ENCODE results near the gene FKBP1A.
A peak's percentile ranks its signal among the peaks of the same experiment; 100 is the strongest.
"Not testable (repeated sequence)": the region's sequence is repeated elsewhere in the genome, so short reads cannot be mapped to it uniquely, and the experiment has no call there.

The FKBP1A gene

GRCh38 chr20:1398185-1398584, 5.3 kb upstream of the FKBP1A start:
- H3K27ac Mint-ChIP-seq; H3K4me3 Mint-ChIP-seq; H3K36me3 Mint-ChIP-seq (ENCODE audit: low read depth); H3K27me3 Mint-ChIP-seq; DNase-seq; H3K9me3 Mint-ChIP-seq: not testable (repeated sequence)
- H3K4me1 Mint-ChIP-seq (ENCODE audit: low read depth): peaks cover 32% of the 10 kb centered on the region

DNA sequence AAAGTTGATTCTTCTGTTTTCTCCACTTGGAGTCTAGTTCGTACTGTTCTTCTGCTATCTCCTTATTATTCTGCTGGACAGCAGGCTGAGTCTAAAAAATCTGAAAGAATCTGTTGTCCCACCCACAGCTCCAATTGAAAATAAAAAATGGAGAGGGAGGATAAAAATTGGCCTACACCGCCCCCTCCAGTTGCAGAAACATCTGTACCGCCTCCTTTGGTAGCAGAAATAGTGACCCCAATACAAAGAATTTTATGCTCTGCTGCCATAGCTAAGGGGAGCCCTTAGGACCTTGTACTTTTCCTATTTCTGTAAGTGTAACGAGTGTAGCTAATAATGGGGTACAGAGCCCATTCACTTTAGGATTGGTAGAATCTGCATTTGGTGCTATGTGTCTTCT, 4.9 kb upstream of the FKBP1A start:
- H3K4me3 Mint-ChIP-seq: no peak overlapping the region
- H3K27ac Mint-ChIP-seq: no peak overlapping the region
- H3K4me1 Mint-ChIP-seq (ENCODE audit: low read depth): peaks cover 31% of the 10 kb centered on the region
- H3K36me3 Mint-ChIP-seq (ENCODE audit: low read depth): no peaks in the 10 kb centered on the region
- H3K9me3 Mint-ChIP-seq: no peaks in the 10 kb centered on the region
- no peaks in the 10 kb centered on the region for H3K27me3 Mint-ChIP-seq
- DNase-seq: no peak

- Mint-ChIP-seq H3K9me3 (no peaks in the 10 kb centered on the region), H3K36me3 (ENCODE audit: low read depth) (peaks cover 7% of the 10 kb centered on the region), H3K27ac (no peak overlapping the region), H3K4me1 (ENCODE audit: low read depth) (peaks cover 25% of the 10 kb centered on the region), H3K4me3 (no peak overlapping the region), H3K27me3 (no peaks in the 10 kb centered on the region)
- no peak for DNase-seq
Observed at GRCh38 chr20:1396702-1397101, 3.8 kb upstream of the FKBP1A start.

DNA sequence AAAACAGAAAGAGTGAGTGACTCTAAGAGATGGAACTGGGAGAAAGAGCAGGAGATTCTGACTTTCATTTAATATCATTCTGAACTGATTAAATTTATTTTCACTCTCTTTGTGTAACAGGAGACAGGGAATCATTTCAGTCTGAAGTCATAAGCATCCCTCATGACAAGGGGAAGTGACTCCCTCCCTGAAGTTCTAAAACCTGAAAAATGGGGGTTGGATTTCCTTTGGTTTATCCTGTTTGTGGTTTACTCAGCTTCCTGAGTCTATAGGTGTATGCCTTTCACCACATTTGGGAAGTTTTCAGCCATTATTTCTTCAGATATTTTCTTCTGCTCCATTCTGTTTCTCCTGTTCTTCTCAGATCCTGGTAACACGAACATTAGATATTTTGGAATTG, 3.4 kb upstream of the FKBP1A start:
- Mint-ChIP-seq H3K27me3 (no peaks in the 10 kb centered on the region), H3K27ac (no peak overlapping the region), H3K4me1 (ENCODE audit: low read depth) (peaks cover 27% of the 10 kb centered on the region), H3K4me3 (no peak overlapping the region), H3K9me3 (no peaks in the 10 kb centered on the region), H3K36me3 (ENCODE audit: low read depth) (peaks cover 10% of the 10 kb centered on the region)
- DNase-seq: no peak

DNA sequence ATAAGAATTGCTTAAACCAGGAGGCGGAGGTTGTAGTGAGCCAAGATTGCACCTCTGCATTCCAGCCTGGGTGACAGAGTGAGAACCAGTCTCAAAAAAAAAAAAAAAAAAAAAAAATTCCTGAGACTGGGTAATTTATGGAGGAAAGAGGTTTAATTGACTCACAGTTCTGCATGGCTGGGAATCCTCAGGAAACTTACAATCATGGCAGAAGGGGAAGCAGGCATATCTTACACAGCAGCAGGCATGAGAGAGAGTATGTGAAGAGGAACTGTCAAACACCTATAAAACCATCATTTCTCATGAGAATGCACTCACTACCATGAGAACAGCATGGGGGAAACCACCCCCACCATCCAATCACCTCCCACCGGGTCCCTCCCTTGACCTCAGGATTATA, 1.8 kb upstream of the FKBP1A start:
- Mint-ChIP-seq H3K9me3 (no peaks in the 10 kb centered on the region), H3K4me3 (no peak overlapping the region), H3K4me1 (ENCODE audit: low read depth) (peaks cover 43% of the 10 kb centered on the region), H3K36me3 (ENCODE audit: low read depth) (peaks cover 24% of the 10 kb centered on the region), H3K27ac (no peak overlapping the region), H3K27me3 (no peaks in the 10 kb centered on the region)
- no peak for DNase-seq

DNA sequence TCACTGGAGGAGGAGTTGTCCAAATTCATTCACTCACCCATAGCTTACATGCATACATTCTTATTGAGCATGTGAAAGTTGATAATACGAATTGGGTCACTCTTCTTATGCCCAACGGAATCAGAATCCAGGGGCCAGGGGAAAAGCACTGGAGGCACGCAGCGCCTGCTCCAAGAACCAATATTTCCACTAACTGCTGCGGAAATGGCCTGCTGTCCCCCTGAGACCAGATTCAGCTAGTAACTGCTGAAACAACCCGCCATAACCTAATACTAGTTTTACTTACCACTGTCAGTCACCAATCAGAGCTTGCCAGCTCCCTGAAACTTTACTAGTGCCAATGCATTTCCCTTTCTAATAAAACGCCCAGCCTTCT, 641 bp upstream of the FKBP1A start:
- no peaks in the 10 kb centered on the region for H3K9me3 Mint-ChIP-seq
- no peak for DNase-seq
- peak overlapping the region; percentile 97 for H3K27ac Mint-ChIP-seq
- H3K36me3 Mint-ChIP-seq (ENCODE audit: low read depth): peaks cover 32% of the 10 kb centered on the region
- H3K4me1 Mint-ChIP-seq (ENCODE audit: low read depth): peaks cover 55% of the 10 kb centered on the region
- peak overlapping the region; percentile 91 for H3K4me3 Mint-ChIP-seq
- no peaks in the 10 kb centered on the region for H3K27me3 Mint-ChIP-seq

DNA sequence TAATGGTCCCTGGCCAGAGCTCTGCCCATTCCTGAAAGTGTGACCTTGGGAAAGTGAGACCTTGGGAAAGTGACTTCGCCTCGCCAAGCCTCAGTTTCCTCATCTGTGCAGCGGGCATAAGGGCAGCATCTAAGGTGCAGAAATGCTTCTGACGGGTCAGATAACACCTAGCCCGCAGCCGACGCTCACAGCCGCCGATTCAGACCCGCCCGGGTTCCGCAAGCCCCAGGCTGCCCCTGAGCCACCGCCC, 486 bp downstream of the FKBP1A start:
- no peaks in the 10 kb centered on the region for H3K9me3 Mint-ChIP-seq
- H3K27ac Mint-ChIP-seq: peak overlapping the region; percentile 95
- peaks cover 43% of the 10 kb centered on the region for H3K36me3 Mint-ChIP-seq (ENCODE audit: low read depth)
- H3K4me3 Mint-ChIP-seq: peak overlapping the region; percentile 91
- H3K27me3 Mint-ChIP-seq: no peaks in the 10 kb centered on the region
- DNase-seq: no peak
- peaks cover 65% of the 10 kb centered on the region for H3K4me1 Mint-ChIP-seq (ENCODE audit: low read depth)

- H3K4me1 Mint-ChIP-seq (ENCODE audit: low read depth): peaks cover 66% of the 10 kb centered on the region
- H3K36me3 Mint-ChIP-seq (ENCODE audit: low read depth): peaks cover 49% of the 10 kb centered on the region
- no peak for DNase-seq
- peak overlapping the region; percentile 95 for H3K27ac Mint-ChIP-seq
- no peaks in the 10 kb centered on the region for H3K27me3 Mint-ChIP-seq
- no peaks in the 10 kb centered on the region for H3K9me3 Mint-ChIP-seq
- H3K4me3 Mint-ChIP-seq: peak overlapping the region; percentile 91
Observed at GRCh38 chr20:1391640-1392442, 1.0 kb downstream of the FKBP1A start.

- H3K27ac Mint-ChIP-seq: peak overlapping the region; percentile 95
- no peaks in the 10 kb centered on the region for H3K27me3 Mint-ChIP-seq
- H3K9me3 Mint-ChIP-seq: no peaks in the 10 kb centered on the region
- peaks cover 71% of the 10 kb centered on the region for H3K4me1 Mint-ChIP-seq (ENCODE audit: low read depth)
- H3K4me3 Mint-ChIP-seq: peak overlapping the region; percentile 91
- H3K36me3 Mint-ChIP-seq (ENCODE audit: low read depth): peaks cover 59% of the 10 kb centered on the region
- peak; percentile 36 for DNase-seq
Observed at GRCh38 chr20:1390581-1391403, 2.1 kb downstream of the FKBP1A start.

DNA sequence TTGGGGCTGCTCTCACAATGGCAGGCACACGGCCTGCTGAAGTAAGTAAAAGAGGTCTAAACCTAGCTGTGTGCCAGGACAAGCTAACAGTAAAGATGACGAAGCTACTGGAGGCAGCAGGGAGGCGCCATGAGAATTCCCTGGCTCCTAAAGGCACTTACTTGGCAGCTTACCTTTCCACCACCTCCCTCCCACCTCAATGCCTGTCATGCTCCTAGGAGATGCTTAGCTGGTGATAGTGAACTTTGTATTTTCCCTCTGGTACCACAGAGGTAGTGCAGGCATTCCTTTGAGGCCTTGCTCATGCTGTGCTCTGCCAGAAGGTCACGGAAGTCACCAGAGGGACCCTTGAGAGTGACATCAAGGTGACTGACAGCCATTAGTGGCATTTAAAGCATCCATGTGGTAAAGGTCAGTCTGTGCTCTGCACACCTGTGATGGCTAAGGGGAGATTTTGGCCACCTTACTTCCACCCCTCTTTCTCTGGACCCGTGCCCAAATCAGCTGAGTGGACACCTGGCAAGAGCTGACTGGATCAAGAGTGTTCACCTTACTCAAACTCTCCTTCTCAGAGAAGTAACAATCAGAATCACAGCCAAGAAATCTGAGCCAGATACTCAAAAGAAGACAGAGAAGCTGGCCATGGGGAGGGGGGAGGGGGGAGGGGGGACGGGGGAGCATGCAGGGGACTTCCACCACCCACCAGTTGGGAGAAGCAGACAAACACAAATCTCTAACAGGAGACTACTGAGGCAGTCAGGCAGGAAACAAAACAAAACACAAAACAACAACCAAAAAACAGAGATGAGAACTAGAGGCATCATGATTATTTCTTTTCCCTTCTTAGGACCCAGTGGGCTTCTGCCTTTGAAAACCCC, 2.9 kb downstream of the FKBP1A start:
- peak overlapping the region; percentile 95 for H3K27ac Mint-ChIP-seq
- H3K36me3 Mint-ChIP-seq (ENCODE audit: low read depth): peaks cover 68% of the 10 kb centered on the region
- peaks cover 78% of the 10 kb centered on the region for H3K4me1 Mint-ChIP-seq (ENCODE audit: low read depth)
- H3K9me3 Mint-ChIP-seq: no peaks in the 10 kb centered on the region
- no peak for DNase-seq
- peak overlapping the region; percentile 91 for H3K4me3 Mint-ChIP-seq
- H3K27me3 Mint-ChIP-seq: no peaks in the 10 kb centered on the region

GRCh38 chr20:1388741-1389483, 3.9 kb downstream of the FKBP1A start:
- Mint-ChIP-seq H3K27ac (peak overlapping the region; percentile 91), H3K36me3 (ENCODE audit: low read depth) (peaks cover 77% of the 10 kb centered on the region), H3K9me3 (no peaks in the 10 kb centered on the region), H3K27me3 (no peaks in the 10 kb centered on the region), H3K4me3 (peak overlapping the region; percentile 72), H3K4me1 (ENCODE audit: low read depth) (peaks cover 84% of the 10 kb centered on the region)
- no peak for DNase-seq

GRCh38 chr20:1388253-1388652, 4.6 kb downstream of the FKBP1A start:
- peaks cover 84% of the 10 kb centered on the region for H3K36me3 Mint-ChIP-seq (ENCODE audit: low read depth)
- H3K4me3 Mint-ChIP-seq: peak overlapping the region; percentile 72
- H3K4me1 Mint-ChIP-seq (ENCODE audit: low read depth): peaks cover 84% of the 10 kb centered on the region
- no peaks in the 10 kb centered on the region for H3K27me3 Mint-ChIP-seq
- peak overlapping the region; percentile 91 for H3K27ac Mint-ChIP-seq
- no peak for DNase-seq
- no peaks in the 10 kb centered on the region for H3K9me3 Mint-ChIP-seq

GRCh38 chr20:1386323-1386722, 6.5 kb downstream of the FKBP1A start:
- peaks cover 96% of the 10 kb centered on the region for H3K4me1 Mint-ChIP-seq (ENCODE audit: low read depth)
- H3K27me3 Mint-ChIP-seq: no peaks in the 10 kb centered on the region
- H3K27ac Mint-ChIP-seq: peak overlapping the region; percentile 10
- H3K4me3 Mint-ChIP-seq: no peak overlapping the region
- H3K9me3 Mint-ChIP-seq: no peaks in the 10 kb centered on the region
- no peak for DNase-seq
- peaks cover 93% of the 10 kb centered on the region for H3K36me3 Mint-ChIP-seq (ENCODE audit: low read depth)

Data from activated T-cell treated with anti-CD3 and anti-CD28 coated beads, Interleukin-2, amount 50 U/mL, for 24 hours (primary cell).